Muscle of leg (tissue), 11 donors: ENCODE measurements around the gene DNAJB1. TPM values are rescaled to one million over a fixed set of nuclear protein-coding genes. Genes with fewer than 3 reads are reported as not detected.

Experiments
- DNase-seq: peaks from one replicate; pipeline ENCODE4 v3.0.0; 2013
- H3K27ac ChIP-seq: one replicate; pipeline ENCODE4 v1.5.1; 2013; ENCODE audit warnings: mild to moderate bottlenecking, low read length, control low read depth
- H3K27me3 ChIP-seq: one replicate; pipeline ENCODE4 v1.6.1; 2013; ENCODE audit warnings: low read length; ENCODE audit not compliant: control insufficient read depth, insufficient read depth
- H3K36me3 ChIP-seq: one replicate; pipeline ENCODE4 v1.6.1; 2013; ENCODE audit warnings: low read length; ENCODE audit not compliant: control insufficient read depth, insufficient read depth
- H3K4me1 ChIP-seq: one replicate; pipeline ENCODE4 v1.6.1; 2013; ENCODE audit warnings: low read length; ENCODE audit not compliant: control insufficient read depth, insufficient read depth
- H3K4me3 ChIP-seq: one replicate; pipeline ENCODE4 v1.5.1; 2013; ENCODE audit warnings: low read length, control low read depth
- H3K9me3 ChIP-seq: replicated peaks from 2 replicates; pipeline ENCODE4 v1.6.1; 2013; ENCODE audit warnings: low read depth, low read length; ENCODE audit not compliant: control insufficient read depth
- WGBS: methylation state at CpG from one replicate; pipeline ENCODE4 v1.1.5; 2013; ENCODE audit warnings: missing lambda C conversion rate; ENCODE audit not compliant: insufficient coverage; 5-methylcytosine and 5-hydroxymethylcytosine counted together
- polyA plus RNA-seq, 8 donors: library from polyadenylated mRNA; unstranded; fragments of 120-200 nt; gene quantifications; one replicate each; pipeline versions ENCODE4 v1.2.1 to v1.2.3, GENCODE V29; 2013; ENCODE audit warnings: inconsistent platforms in 1 of 8, low replicate concordance in 1 of 8; ENCODE audit not compliant: insufficient read length in 8 of 8, insufficient read depth in 1 of 8
- total RNA-seq: library from RNA; stranded (reverse); fragments of 120-200 nt; gene quantifications from one replicate; pipeline ENCODE4 v1.2.4, GENCODE V29; 2013

The DNAJB1 gene
- total and polyA plus RNA-seq, 9 donors: 51.1 to 87.7 (median 75.2) TPM

DNA sequence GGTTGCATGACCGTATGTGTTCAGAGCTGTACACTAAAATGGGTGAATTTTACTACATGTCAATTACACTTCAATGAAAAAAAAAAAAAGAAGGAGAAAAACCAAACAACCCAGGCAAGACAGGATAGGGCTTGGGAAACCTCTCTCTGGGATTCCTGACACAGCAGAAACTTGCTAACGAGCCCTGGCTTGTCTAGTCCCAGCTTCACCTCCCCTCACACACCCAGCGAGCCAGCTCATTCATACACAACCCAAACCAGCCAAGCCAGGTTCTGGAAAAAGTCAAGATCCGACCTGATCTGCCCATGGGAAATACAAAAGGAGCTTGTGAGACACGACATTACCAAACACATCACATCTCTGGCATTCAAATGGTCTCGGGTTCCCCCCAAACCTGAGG lies 7.5 kb upstream of the DNAJB1 start:
- H3K36me3 ChIP-seq: peaks cover 2% of the 10 kb centered on the region
- WGBS: 43% methylated on average over 5 of the region's 6 CpGs
- DNase-seq: no peak
- H3K9me3 ChIP-seq: no peaks in the 10 kb centered on the region
- H3K4me3 ChIP-seq: no peak overlapping the region
- no peaks in the 10 kb centered on the region for H3K27me3 ChIP-seq
- peaks cover 9% of the 10 kb centered on the region for H3K4me1 ChIP-seq
- H3K27ac ChIP-seq: no peak overlapping the region

DNA sequence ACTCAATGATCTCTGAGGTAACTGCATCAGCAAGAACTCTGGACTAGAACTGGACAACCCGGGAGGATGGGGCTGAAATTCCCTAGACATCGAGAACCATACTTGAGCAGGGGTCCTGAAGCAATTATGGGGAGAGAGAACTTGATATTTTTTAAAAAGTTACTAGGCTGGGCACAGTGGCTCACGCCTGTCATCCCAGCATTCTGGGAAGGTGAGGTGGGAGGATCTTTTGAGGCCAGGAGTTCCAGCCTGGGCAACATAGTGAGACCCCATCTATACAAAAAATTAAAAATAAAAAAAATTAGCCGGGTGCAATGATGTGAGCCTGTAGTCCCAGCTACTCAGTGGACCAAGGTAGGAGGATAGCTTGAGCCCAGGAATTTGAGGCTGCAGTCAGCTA lies 2.3 kb upstream of the DNAJB1 start:
- no peaks in the 10 kb centered on the region for H3K9me3 ChIP-seq
- H3K4me1 ChIP-seq: peaks cover 27% of the 10 kb centered on the region
- H3K27me3 ChIP-seq: no peaks in the 10 kb centered on the region
- H3K4me3 ChIP-seq: no peak overlapping the region
- H3K36me3 ChIP-seq: peaks cover 14% of the 10 kb centered on the region
- no peak for DNase-seq
- WGBS: no CpG with 5 or more reads among the region's 4 CpGs
- H3K27ac ChIP-seq: no peak overlapping the region

DNA sequence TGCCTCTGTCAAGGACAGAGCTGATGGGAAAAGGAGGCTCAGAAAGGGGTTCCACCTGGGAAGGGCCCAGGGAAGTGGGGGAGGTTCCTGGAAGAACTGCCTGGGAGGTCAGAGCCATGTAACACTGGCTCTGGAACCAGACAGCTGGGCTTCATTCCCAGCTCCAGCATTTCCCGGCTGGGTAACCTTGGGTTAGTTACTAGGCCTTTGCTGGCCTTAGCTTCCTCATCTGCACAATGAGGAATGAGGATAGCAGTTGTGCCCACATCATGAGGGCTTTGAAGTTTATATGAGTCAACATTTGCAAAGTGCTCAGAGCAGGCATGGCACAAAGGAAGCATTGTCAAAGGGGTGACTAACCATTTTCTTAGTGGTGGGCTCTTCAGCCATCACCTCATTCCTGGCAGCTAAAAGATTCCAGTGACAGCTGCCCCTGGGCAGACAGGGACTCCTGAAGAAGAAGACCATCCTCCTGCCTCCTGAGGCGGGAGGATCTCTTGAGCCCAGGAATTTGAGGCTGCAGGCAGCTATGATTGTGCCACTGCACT lies 1.7 kb upstream of the DNAJB1 start:
- peaks cover 34% of the 10 kb centered on the region for H3K4me1 ChIP-seq
- peak; percentile 49 for DNase-seq
- WGBS: 42% methylated on average over 2 of the region's 2 CpGs
- no peak overlapping the region for H3K4me3 ChIP-seq
- no peaks in the 10 kb centered on the region for H3K27me3 ChIP-seq
- H3K27ac ChIP-seq: peak overlapping the region; percentile 93
- H3K36me3 ChIP-seq: peaks cover 20% of the 10 kb centered on the region
- no peaks in the 10 kb centered on the region for H3K9me3 ChIP-seq

DNA sequence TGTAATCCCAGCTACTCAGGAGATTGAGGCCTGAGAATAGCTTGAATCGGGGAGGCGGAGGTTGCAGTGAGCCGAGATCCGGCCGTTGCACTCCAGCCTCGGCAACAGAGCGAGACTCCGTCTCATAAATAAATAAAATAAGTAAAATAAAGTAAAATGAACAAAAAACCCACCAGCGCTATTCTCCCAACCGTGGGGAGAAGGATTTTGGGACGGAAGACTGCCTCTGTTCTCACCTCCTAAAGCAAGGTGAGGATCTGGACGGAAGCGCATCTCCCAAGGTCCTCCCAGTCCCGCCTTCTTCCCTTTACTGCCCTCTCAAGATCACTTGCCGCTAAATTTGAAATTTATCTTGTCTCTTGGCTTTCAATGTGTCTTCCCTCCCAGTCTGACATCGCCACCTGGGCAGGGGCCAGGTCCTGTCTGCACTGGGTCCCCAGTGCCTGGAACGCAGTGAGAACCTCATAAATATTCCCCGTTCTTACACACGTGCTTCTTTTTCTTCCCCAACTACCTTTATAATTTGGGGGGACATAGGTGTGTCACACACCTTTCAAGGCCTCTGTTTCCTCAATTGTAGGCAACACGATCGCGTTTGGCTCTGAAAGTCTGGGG lies 1.2 kb upstream of the DNAJB1 start:
- Histone ChIP-seq H3K4me3 (no peak overlapping the region), H3K9me3 (no peaks in the 10 kb centered on the region), H3K27me3 (no peaks in the 10 kb centered on the region), H3K36me3 (peaks cover 26% of the 10 kb centered on the region), H3K27ac (peak overlapping the region; percentile 93), H3K4me1 (peaks cover 36% of the 10 kb centered on the region)
- 68% methylated on average over 9 of the region's 22 CpGs for WGBS
- DNase-seq: peak; percentile 64

DNA sequence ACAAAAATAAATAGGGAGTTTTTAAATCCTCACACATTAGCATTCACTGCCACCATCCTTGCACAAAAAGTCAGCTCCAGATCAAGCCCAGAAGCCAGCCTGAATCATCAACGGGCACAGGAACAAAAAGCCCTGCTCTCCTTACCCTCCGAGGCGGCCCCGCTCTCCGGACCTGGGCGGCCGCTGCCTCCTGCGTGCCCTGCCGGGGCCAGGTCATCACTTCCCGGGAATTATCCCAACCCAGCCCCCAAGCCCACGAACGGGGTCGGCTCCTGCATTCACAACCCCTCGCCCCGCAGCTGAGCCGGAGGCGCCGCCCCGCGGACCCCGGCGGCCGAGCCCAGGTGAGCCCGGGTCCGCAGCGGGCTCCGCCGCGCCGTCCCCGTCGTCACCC lies 754 bp downstream of the DNAJB1 start:
- 0% methylated on average over 32 of the region's 32 CpGs for WGBS
- H3K4me1 ChIP-seq: peaks cover 36% of the 10 kb centered on the region

DNA sequence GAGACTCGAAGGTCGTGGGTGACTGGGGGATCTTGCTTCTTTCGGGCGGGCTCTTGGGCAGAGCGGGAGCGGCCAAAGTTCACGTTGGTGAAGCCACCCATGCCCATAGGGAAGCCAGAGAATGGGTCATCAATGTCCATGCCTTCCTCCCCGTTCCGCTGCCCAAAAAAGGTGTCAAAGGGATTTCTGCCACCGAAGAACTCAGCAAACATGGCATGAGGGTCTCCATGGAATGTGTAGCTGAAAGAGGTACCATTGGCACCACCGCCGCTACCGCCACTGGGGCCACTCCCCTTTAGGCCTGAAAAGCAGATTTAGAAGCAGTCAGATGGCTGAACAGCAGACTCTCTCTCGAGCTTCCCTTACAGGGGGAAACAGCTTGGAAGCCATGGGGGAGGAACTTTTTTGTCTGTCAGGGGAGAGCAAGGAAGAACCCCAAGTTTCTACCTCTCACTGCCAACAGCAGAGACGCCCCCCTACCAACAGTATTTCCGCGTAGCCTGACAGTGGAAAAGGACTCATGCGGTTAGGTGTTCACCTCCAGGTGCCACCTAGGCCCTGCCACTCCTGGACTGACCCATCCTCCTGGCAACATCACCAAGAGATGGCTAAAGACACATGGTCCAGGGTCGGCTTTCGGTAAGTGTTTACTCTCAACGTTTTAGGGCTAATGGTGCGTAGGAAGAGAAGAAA lies 1.3 kb downstream of the DNAJB1 start:
- Histone ChIP-seq H3K4me1 (peaks cover 36% of the 10 kb centered on the region), H3K27me3 (no peaks in the 10 kb centered on the region), H3K4me3 (peak overlapping the region; percentile 98), H3K27ac (peak overlapping the region; percentile 78), H3K9me3 (no peaks in the 10 kb centered on the region), H3K36me3 (peaks cover 37% of the 10 kb centered on the region)
- 45% methylated on average over 16 of the region's 22 CpGs for WGBS
- no peak for DNase-seq

More for the DNA sequence above, 754 bp downstream of the DNAJB1 start:
- peak overlapping the region; percentile 98 for H3K4me3 ChIP-seq
- H3K36me3 ChIP-seq: peaks cover 37% of the 10 kb centered on the region
- H3K27me3 ChIP-seq: no peaks in the 10 kb centered on the region
- no peaks in the 10 kb centered on the region for H3K9me3 ChIP-seq
- H3K27ac ChIP-seq: peak overlapping the region; percentile 78
- DNase-seq: peak; percentile 52

DNA sequence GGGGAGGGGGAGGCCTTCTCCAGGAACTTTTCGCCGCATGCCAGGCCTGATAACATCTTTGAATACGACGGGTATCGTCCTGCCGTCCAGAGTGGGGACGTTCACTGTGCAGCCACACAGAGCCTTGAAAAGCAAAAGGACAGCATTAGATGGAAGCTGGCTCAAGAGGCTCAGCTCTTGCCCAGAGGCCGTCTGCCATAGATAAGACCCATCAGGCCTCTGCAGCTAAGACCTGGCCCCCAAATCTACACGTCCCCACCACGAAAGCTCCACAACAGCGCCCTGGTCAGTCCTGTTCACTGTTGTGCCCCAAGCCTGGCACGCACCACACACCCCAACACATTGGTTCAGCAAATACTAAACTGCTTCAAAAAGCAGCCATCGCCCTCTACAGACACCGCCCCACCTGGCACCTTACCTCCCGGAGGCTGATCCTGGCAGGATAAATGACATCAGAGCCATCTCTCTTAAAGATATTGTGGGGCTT lies 2.1 kb downstream of the DNAJB1 start:
- no peak overlapping the region for H3K27ac ChIP-seq
- WGBS: 81% methylated on average over 13 of the region's 15 CpGs
- H3K27me3 ChIP-seq: no peaks in the 10 kb centered on the region
- H3K4me1 ChIP-seq: peaks cover 38% of the 10 kb centered on the region
- DNase-seq: no peak
- H3K9me3 ChIP-seq: no peaks in the 10 kb centered on the region
- H3K36me3 ChIP-seq: peaks cover 37% of the 10 kb centered on the region
- H3K4me3 ChIP-seq: peak overlapping the region; percentile 98

DNA sequence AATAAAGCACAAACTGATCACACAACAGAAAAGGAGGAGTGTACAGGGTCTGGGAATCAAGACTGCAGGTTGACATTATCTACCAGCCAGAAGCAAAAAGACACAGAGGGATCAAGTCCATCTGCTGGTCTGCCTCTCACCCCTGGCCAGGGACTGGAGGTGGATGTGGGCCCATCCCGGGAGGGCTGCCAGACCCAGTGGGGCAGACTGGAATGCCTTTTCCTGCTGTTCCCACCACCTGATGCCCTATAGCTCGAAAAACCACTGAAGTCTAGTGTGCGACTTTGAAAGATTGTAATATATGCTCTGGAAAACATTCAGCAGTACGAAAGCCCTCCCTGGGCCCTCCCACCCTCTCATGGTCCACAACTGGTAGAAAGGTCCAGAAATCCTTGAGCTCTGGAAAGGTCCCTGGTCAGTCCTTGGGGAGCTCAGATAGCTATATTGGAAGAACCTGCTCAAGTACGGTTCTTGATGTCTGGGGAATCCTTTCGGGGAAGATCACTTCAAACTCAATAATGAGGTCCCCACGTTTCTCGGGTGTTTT lies 2.6 kb downstream of the DNAJB1 start:
- no peak overlapping the region for H3K27ac ChIP-seq
- H3K4me1 ChIP-seq: peaks cover 40% of the 10 kb centered on the region
- H3K27me3 ChIP-seq: no peaks in the 10 kb centered on the region
- no peaks in the 10 kb centered on the region for H3K9me3 ChIP-seq
- peaks cover 37% of the 10 kb centered on the region for H3K36me3 ChIP-seq
- H3K4me3 ChIP-seq: peak overlapping the region; percentile 98
- no peak for DNase-seq
- WGBS: 58% methylated on average over 3 of the region's 8 CpGs

DNA sequence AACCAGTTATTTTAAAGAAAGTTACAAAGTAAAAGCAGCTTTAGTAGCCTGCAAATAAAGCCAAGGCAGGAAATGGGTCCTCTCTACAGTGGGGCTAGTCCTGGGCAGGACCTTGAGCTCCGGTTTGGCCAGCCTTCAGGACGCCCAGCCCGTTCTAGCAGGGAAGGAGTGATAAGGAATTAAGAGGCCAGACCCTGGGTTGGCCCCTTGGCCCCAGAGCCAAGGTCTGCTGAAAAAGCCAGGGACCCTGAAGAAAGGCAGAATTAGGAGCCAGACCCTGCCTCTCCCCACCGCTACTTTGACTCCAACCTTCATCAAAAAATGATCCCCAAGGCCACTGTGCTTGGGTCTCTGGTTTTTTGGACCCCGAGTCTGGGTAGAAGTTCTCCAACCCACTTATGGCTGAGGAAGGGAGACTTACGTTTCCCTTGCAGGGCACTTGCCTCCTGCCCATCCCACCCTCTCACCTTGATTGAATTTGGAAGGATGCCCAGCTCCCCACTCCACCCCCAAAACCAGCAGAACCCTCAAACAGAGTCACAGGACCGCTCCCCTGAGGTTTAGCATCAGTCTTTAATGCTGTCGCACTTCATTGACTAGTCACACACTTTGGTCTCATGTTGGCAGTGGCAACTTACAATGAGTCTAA lies 3.9 kb downstream of the DNAJB1 start:
- no peak overlapping the region for H3K27ac ChIP-seq
- H3K4me1 ChIP-seq: peaks cover 39% of the 10 kb centered on the region
- no peak overlapping the region for H3K4me3 ChIP-seq
- H3K9me3 ChIP-seq: no peaks in the 10 kb centered on the region
- no peak for DNase-seq
- peaks cover 37% of the 10 kb centered on the region for H3K36me3 ChIP-seq
- 88% methylated on average over 5 of the region's 8 CpGs for WGBS
- H3K27me3 ChIP-seq: no peaks in the 10 kb centered on the region
